Measurements from ENCODE around the gene RTP5.

DNA sequence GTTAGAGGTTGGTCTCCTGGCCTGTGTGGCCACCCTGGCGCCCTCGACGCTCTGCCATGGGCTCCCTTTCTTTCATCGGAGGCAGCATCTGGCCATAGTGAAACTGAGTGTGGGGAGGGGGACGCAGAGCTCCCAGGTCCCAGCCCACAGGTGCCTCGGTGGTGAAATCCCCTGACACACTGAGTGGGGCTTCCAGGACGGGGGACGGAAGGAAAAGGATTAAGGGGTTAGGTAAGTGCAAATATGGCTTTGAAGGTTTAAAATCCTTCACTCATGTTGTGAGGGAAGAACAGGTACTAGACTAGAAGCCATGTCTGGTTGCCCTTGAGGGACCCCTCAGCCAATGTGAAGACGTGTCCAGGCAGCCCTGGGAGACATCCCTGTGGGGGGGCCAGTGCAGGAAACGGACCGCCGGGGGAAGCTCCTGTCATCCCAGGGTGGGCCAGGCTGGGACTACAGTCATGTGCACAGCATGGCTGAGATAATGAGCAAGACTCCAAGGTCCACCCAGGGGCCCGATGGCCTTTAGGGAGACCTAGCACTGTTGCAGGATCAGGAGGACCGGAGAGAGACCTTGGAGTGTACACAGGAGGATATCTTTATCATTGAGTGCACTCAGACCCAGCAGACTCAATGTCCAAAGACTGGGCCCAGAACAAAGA is 36.3 kb downstream of the RTP5 start:
- TF ChIP-seq, protein P1, sequence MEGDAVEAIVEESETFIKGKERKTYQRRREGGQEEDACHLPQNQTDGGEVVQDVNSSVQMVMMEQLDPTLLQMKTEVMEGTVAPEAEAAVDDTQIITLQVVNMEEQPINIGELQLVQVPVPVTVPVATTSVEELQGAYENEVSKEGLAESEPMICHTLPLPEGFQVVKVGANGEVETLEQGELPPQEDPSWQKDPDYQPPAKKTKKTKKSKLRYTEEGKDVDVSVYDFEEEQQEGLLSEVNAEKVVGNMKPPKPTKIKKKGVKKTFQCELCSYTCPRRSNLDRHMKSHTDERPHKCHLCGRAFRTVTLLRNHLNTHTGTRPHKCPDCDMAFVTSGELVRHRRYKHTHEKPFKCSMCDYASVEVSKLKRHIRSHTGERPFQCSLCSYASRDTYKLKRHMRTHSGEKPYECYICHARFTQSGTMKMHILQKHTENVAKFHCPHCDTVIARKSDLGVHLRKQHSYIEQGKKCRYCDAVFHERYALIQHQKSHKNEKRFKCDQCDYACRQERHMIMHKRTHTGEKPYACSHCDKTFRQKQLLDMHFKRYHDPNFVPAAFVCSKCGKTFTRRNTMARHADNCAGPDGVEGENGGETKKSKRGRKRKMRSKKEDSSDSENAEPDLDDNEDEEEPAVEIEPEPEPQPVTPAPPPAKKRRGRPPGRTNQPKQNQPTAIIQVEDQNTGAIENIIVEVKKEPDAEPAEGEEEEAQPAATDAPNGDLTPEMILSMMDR (IDR thresholded peaks at IDR 0.05) = no peak
- no peak for TF ChIP-seq POLR2AphosphoS5 (IDR thresholded peaks at IDR 0.05)
- no peak for TF ChIP-seq EP300 (IDR thresholded peaks at IDR 0.05)

Measured in upper lobe of left lung (tissue), 4 donors.